RWPE2 (cell line): Measurements from ENCODE around the gene CFAP74.

Source experiments
- ATAC-seq: fragments of 200-7000 bp; cut with Tn5 transposase; 3 replicates; pipeline ENCODE4 v1.9.1; 2021; ENCODE audit warnings: low read depth
- DNase-seq: peaks from one replicate; pipeline ENCODE4 v3.0.0-alpha.2; 2020; ENCODE audit warnings: low spot score
- H3K27ac ChIP-seq: fragments of 450-650 bp; 2 replicates; pipeline ENCODE4 v1.5.1; 2017; ENCODE audit warnings: mild to moderate bottlenecking; ENCODE audit not compliant: poor library complexity, severe bottlenecking
- H3K27me3 ChIP-seq: fragments of 250-450 bp; sonication (Bioruptor Pico); 2 replicates; pipeline ENCODE4 v1.5.1; 2021; ENCODE audit warnings: mild to moderate bottlenecking, moderate library complexity; ENCODE audit not compliant: insufficient read depth, poor library complexity, severe bottlenecking
- H3K36me3 ChIP-seq: fragments of 250-450 bp; sonication (Bioruptor Pico); 2 replicates; pipeline ENCODE4 v1.5.1; 2020; ENCODE audit warnings: low read depth, mild to moderate bottlenecking, moderate library complexity
- H3K4me1 ChIP-seq: fragments of 250-450 bp; sonication (Bioruptor Pico); 2 replicates; pipeline ENCODE4 v1.5.1; 2021; ENCODE audit warnings: mild to moderate bottlenecking, moderate library complexity; ENCODE audit not compliant: insufficient read depth, poor library complexity, severe bottlenecking
- H3K4me3 ChIP-seq: fragments of 250-450 bp; sonication (Bioruptor Pico); 2 replicates; pipeline ENCODE4 v1.5.1; 2021; ENCODE audit warnings: mild to moderate bottlenecking, moderate library complexity; ENCODE audit not compliant: severe bottlenecking
- H3K9me3 ChIP-seq: fragments of 250-450 bp; sonication (Bioruptor Pico); 2 replicates; pipeline ENCODE4 v1.5.1; 2021; ENCODE audit warnings: mild to moderate bottlenecking, moderate library complexity; ENCODE audit not compliant: severe bottlenecking
- TF ChIP-seq, protein P1 (sequence below): fragments of 450-650 bp; IDR thresholded peaks from one replicate; pipeline ENCODE4 v1.5.1; 2017; ENCODE audit warnings: mild to moderate bottlenecking, moderate library complexity; ENCODE audit not compliant: poor library complexity, severe bottlenecking

CFAP74 gene

DNA sequence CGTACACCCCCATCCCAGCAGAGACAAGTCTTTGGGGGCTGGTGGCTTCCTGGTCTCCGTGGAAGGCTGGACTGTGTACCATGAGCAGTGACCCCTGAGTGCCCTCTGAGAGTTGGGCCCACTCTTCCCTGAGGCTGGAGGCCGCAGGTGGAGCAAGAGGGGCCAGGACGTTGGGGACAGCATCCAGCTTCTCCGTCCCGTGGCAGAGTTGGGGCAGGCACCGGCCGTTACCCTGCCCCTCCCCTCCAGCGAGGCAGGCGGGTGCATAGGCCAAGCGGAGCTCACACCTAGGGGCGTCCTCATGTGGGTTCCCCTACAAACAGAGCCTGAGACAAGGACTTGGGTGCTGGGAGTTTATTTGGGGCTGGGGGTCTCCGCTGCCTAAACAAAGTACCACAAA lies 29.6 kb upstream of the CFAP74 start:
- H3K27ac ChIP-seq: no peak overlapping the region
- H3K36me3 ChIP-seq: no peaks in the 10 kb centered on the region
- no peak for ATAC-seq
- H3K4me3 ChIP-seq: no peak overlapping the region
- no peaks in the 10 kb centered on the region for H3K4me1 ChIP-seq
- no peak for DNase-seq
- no peaks in the 10 kb centered on the region for H3K9me3 ChIP-seq
- no peaks in the 10 kb centered on the region for H3K27me3 ChIP-seq
- TF ChIP-seq, protein P1, sequence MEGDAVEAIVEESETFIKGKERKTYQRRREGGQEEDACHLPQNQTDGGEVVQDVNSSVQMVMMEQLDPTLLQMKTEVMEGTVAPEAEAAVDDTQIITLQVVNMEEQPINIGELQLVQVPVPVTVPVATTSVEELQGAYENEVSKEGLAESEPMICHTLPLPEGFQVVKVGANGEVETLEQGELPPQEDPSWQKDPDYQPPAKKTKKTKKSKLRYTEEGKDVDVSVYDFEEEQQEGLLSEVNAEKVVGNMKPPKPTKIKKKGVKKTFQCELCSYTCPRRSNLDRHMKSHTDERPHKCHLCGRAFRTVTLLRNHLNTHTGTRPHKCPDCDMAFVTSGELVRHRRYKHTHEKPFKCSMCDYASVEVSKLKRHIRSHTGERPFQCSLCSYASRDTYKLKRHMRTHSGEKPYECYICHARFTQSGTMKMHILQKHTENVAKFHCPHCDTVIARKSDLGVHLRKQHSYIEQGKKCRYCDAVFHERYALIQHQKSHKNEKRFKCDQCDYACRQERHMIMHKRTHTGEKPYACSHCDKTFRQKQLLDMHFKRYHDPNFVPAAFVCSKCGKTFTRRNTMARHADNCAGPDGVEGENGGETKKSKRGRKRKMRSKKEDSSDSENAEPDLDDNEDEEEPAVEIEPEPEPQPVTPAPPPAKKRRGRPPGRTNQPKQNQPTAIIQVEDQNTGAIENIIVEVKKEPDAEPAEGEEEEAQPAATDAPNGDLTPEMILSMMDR: no peak

DNA sequence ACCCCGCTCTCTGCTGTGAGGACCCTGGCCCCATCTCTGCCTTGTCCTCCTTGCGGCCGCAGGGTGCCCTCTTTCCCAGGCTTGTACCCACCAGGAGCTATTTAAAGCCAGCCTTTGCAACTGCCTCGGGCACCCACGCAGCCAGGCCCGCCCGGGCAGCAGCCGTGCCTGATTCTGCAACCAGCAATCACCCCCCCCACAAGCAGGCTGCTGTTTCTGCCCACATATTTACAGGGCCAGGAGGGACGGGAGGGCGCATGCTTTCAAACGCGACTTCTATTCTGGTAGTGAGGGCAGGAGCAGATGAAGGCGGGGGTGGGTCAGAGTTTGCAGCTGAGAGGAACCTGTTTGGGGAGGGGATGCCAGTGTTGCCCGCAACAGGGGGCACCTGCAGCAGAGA lies 29.2 kb upstream of the CFAP74 start:
- no peaks in the 10 kb centered on the region for H3K4me1 ChIP-seq
- DNase-seq: no peak
- H3K27me3 ChIP-seq: no peaks in the 10 kb centered on the region
- TF ChIP-seq, protein P1: no peak
- no peaks in the 10 kb centered on the region for H3K36me3 ChIP-seq
- ATAC-seq: no peak
- no peak overlapping the region for H3K4me3 ChIP-seq
- no peak overlapping the region for H3K27ac ChIP-seq
- no peaks in the 10 kb centered on the region for H3K9me3 ChIP-seq

DNA sequence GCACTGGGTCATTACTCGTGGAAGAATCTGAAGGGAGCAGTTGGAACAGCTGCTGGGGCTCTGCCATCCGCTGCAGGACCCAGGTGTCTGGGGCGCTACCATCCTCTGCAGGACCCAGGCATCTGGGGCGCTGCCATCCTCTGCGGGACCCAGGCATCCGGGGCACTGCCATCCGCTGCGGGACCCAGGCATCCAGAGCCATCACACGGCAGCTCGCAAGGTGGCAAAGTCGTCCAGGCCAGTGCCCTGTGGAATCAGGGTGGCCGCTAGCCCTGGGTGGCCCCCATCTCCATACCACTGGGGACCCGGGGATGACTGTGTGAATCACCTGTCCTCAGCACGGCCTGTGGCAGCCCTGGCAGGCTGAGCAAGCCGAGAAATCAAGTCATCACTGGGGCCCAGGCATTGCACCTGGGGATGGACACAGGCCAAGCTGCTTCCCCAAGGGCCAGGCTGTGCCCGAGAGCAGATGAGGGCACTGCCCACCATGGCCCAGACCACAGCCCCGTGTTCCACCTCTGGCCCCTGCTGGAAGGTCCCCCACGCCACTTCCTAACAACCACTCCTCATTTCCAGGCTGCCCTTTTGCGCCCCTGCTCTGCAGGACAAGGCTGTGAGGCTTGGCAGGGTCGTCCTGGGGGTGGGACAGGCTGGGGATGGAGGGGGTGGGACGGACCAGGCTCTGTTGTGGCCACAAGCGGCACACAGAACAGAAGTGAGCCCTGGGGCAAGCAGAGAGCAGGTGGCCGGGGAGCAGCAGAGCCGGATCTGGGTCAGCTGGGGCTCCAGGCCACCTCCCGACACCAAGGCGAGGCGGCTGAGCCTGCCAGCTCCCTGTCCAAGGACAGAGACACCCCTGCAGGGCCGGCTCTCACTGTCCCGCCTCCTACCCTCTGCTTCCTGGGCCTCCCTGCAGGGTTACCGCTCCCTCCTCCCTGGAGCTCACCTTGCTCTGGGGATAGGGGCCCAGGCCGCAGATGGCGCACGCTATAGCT lies 28.3 kb upstream of the CFAP74 start:
- DNase-seq (no peak), ATAC-seq (no peak; the same call in 2 of the 3 replicates)
- H3K27me3 ChIP-seq: no peaks in the 10 kb centered on the region
- H3K27ac ChIP-seq: no peak overlapping the region
- no peaks in the 10 kb centered on the region for H3K36me3 ChIP-seq
- H3K4me3 ChIP-seq: no peak overlapping the region
- H3K9me3 ChIP-seq: no peaks in the 10 kb centered on the region
- TF ChIP-seq, protein P1: no peak
- no peaks in the 10 kb centered on the region for H3K4me1 ChIP-seq

DNA sequence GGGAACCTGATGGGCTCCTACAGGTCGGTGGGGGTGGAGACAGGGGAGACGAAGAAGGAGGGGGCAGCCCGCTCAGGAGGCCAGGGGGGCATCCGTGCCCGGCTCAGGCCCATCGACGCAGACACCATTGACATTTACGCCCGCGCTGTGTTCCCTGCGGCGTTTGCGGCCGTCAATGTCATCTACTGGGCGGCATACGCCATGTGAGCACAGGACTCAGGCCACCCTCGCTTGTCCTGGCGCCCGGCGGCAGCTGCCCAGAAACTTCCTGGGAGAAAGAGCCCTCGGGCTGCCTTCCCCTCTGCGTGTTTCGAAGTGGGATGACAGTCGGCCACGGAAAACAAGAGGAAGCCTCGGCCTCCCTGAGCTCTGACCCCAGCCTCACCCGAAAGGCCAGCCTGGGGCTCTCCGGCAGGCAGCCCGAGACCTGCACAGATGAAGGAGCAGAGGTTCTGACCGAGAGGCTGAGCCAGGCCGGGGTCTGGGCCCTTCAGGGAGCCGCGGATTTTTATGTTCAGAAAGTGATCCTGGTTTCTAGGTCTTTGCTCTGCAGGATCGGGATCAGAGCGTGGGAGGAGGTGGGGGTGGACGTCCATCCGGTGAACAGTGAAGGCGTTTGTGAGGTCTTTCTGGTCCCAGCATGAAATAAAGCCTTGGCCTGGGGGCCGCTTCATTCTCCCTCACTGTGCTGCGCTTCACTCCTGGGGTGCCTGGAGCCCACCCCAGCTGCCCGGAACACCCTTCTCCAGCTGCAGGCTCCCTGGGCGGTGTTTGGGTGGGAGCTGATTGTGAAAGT lies 26.7 kb upstream of the CFAP74 start:
- no peak for ATAC-seq
- no peak overlapping the region for H3K27ac ChIP-seq

More for the DNA sequence above, 26.7 kb upstream of the CFAP74 start:
- no peak for DNase-seq
- TF ChIP-seq, protein P1: no peak
- H3K4me1 ChIP-seq: no peaks in the 10 kb centered on the region
- H3K27me3 ChIP-seq: peaks cover 7% of the 10 kb centered on the region
- no peaks in the 10 kb centered on the region for H3K36me3 ChIP-seq
- H3K9me3 ChIP-seq: no peaks in the 10 kb centered on the region
- H3K4me3 ChIP-seq: no peak overlapping the region
